Liver (tissue), 9 donors: ENCODE data around the gene VSIG2. TPM values are rescaled to one million over a fixed set of nuclear protein-coding genes. Genes with fewer than 3 reads are reported as not detected.

ENCODE experiments used
- DNase-seq: peaks from one replicate; pipeline ENCODE4 v3.0.0-alpha.2; 2017; ENCODE audit warnings: low spot score
- H3K27ac ChIP-seq, 2 donors: one replicate each; pipeline ENCODE4 v1.7.0; 2013; ENCODE audit warnings: inconsistent platforms in 2 of 2, low read length in 2 of 2, control low read depth in 1 of 2, low read depth in 1 of 2, mild to moderate bottlenecking in 1 of 2
- H3K27me3 ChIP-seq, 4 donors: one replicate each; pipeline versions ENCODE4 v1.6.1 to v1.7.0; 2013; ENCODE audit warnings: low read length in 3 of 4, inconsistent platforms in 1 of 4, mild to moderate bottlenecking in 1 of 4, moderate library complexity in 1 of 4; ENCODE audit not compliant: control insufficient read depth in 4 of 4, insufficient read depth in 4 of 4
- H3K36me3 ChIP-seq, 4 donors: one replicate each; pipeline versions ENCODE4 v1.6.1 to v1.7.0; 2013; ENCODE audit warnings: low read length in 3 of 4, mild to moderate bottlenecking in 3 of 4, low read depth in 1 of 4, moderate library complexity in 1 of 4; ENCODE audit not compliant: control insufficient read depth in 4 of 4, insufficient read depth in 3 of 4
- H3K4me1 ChIP-seq, 4 donors: one replicate each; pipeline versions ENCODE4 v1.6.1 to v1.7.0; 2013; ENCODE audit warnings: low read length in 3 of 4, mild to moderate bottlenecking in 3 of 4, moderate library complexity in 1 of 4; ENCODE audit not compliant: control insufficient read depth in 4 of 4, insufficient read depth in 4 of 4
- H3K4me3 ChIP-seq, 3 donors: one replicate each; pipeline versions ENCODE4 v1.6.1 to v1.7.0; 2013; ENCODE audit warnings: low read length in 3 of 3, control low read depth in 1 of 3, low read depth in 1 of 3, mild to moderate bottlenecking in 1 of 3
- H3K9ac ChIP-seq, 2 donors: one replicate each; pipeline ENCODE4 v1.7.0; 2013; ENCODE audit warnings: low read length in 2 of 2, mild to moderate bottlenecking in 2 of 2, moderate library complexity in 2 of 2, control low read depth in 1 of 2, low read depth in 1 of 2
- H3K9me3 ChIP-seq, 4 donors: one replicate each; pipeline versions ENCODE4 v1.6.1 to v1.7.0; 2013; ENCODE audit warnings: low read length in 3 of 4; ENCODE audit not compliant: control insufficient read depth in 4 of 4
- ATF3 ChIP-seq: IDR thresholded peaks from 2 replicates; pipeline ENCODE4 v1.6.1; 2016; ENCODE audit warnings: antibody characterized with exemption
- CTCF ChIP-seq: fragments of 150-350 bp; IDR thresholded peaks from 2 replicates; pipeline ENCODE4 v1.5.1; 2017; ENCODE audit warnings: improper control_type of control experiment, low read depth, low read length; ENCODE audit not compliant: missing input control
- EGR1 ChIP-seq, 2 donors: IDR thresholded peaks; 2 replicates each; pipeline ENCODE4 v1.6.1; 2016 to 2018; ENCODE audit warnings: antibody characterized with exemption in 2 of 2, low read depth in 2 of 2
- FOXA1 ChIP-seq: IDR thresholded peaks from 2 replicates; pipeline ENCODE4 v1.6.1; 2016; ENCODE audit warnings: antibody characterized with exemption
- GABPA ChIP-seq, 2 donors: IDR thresholded peaks in 1 of 2; conservative IDR thresholded peaks in 1 of 2; 2 replicates each; pipeline ENCODE4 v1.6.1; 2016; ENCODE audit warnings: antibody characterized with exemption in 2 of 2, mild to moderate bottlenecking in 1 of 2, moderate library complexity in 1 of 2
- HNF4A ChIP-seq, 2 donors: conservative IDR thresholded peaks; 2 replicates each; pipeline ENCODE4 v1.6.1; 2016; ENCODE audit warnings: antibody characterized with exemption in 2 of 2, mild to moderate bottlenecking in 2 of 2
- HNF4G ChIP-seq: IDR thresholded peaks from 2 replicates; pipeline ENCODE4 v1.6.1; 2016; ENCODE audit warnings: antibody characterized with exemption
- JUND ChIP-seq, 2 donors: IDR thresholded peaks; 2 replicates each; pipeline ENCODE4 v1.6.1; 2016; ENCODE audit warnings: antibody characterized with exemption in 2 of 2
- MAX ChIP-seq: IDR thresholded peaks from 2 replicates; pipeline ENCODE4 v1.6.1; 2016; ENCODE audit warnings: antibody characterized with exemption
- NR2F2 ChIP-seq: IDR thresholded peaks from 2 replicates; pipeline ENCODE4 v1.6.1; 2016; ENCODE audit warnings: antibody characterized with exemption
- RAD21 ChIP-seq, 2 donors: IDR thresholded peaks; 2 replicates each; pipeline ENCODE4 v1.6.1; 2016; ENCODE audit warnings: antibody characterized with exemption in 2 of 2, mild to moderate bottlenecking in 2 of 2
- REST ChIP-seq: IDR thresholded peaks from 2 replicates; pipeline ENCODE4 v1.6.1; 2016; ENCODE audit warnings: antibody characterized with exemption, mild to moderate bottlenecking
- RXRA ChIP-seq, 2 donors: IDR thresholded peaks; 2 replicates each; pipeline ENCODE4 v1.6.1; 2017 to 2018; ENCODE audit warnings: antibody characterized with exemption in 2 of 2, mild to moderate bottlenecking in 1 of 2
- SP1 ChIP-seq: IDR thresholded peaks from 2 replicates; pipeline ENCODE4 v1.6.1; 2018; ENCODE audit warnings: antibody characterized with exemption, mild to moderate bottlenecking
- TAF1 ChIP-seq: conservative IDR thresholded peaks from 2 replicates; pipeline ENCODE4 v1.6.1; 2016; ENCODE audit warnings: antibody characterized with exemption, mild to moderate bottlenecking
- YY1 ChIP-seq: IDR thresholded peaks from 2 replicates; pipeline ENCODE4 v1.6.1; 2016; ENCODE audit warnings: antibody characterized with exemption, mild to moderate bottlenecking
- ZBTB33 ChIP-seq: IDR thresholded peaks from 2 replicates; pipeline ENCODE4 v1.6.1; 2016; ENCODE audit warnings: antibody characterized with exemption
- WGBS: extraction: QIAGEN DNeasy Blood & Tissue Kit; methylation state at CpG from one replicate; pipeline ENCODE4 v1.1.7; 2013; 5-methylcytosine and 5-hydroxymethylcytosine counted together
- polyA plus RNA-seq, 2 donors: library from polyadenylated mRNA; stranded (reverse) in 1 of 2; unstranded in 1 of 2; fragments of 200-250 nt in 1 of 2; fragments of >200 nt in 1 of 2; fragmentation: Nextera tagmentation in 1 of 2; extraction: Ambion mirVana in 1 of 2; gene quantifications; one replicate each; pipeline versions ENCODE4 v1.2.1 to v1.2.3, GENCODE V29; 2013 to 2015
- total RNA-seq, 2 donors: library from RNA; depleted of rRNA; stranded (reverse); fragments of >200 nt; gene quantifications; one replicate each; pipeline ENCODE4 v1.2.3, GENCODE V29; 2014
- donor health status: healthy.
- donor health status: healthy.
- donor health status: healthy.
- donor health status: healthy.
- donor health status: healthy.

VSIG2 gene
- total and polyA plus RNA-seq, 4 donors: 0.51 to 1.3 (median 0.75) TPM; not detected in 1

- no peak overlapping the region for H3K9ac ChIP-seq
- WGBS: 86% methylated on average over 7 of the region's 7 CpGs
- H3K27ac ChIP-seq: no peak overlapping the region
- peaks cover 2 to 6% (median 6%) of the 10 kb centered on the region in 4 donors for H3K4me1 ChIP-seq
- H3K36me3 ChIP-seq: no peaks in the 10 kb centered on the region
- peaks cover 0 to 9% (median 2%) of the 10 kb centered on the region in 4 donors for H3K27me3 ChIP-seq
- H3K4me3 ChIP-seq: no peak overlapping the region
- TF ChIP-seq EGR1 (IDR thresholded peaks at IDR 0.05; ENCODE audit: low read depth in 2 of 2) (no peak), CTCF (no peak), RXRA (IDR thresholded peaks at IDR 0.05) (no peak), NR2F2 (no peak), MAX (no peak), TAF1 (no peak), FOXA1 (no peak), YY1 (no peak), GABPA (IDR thresholded peaks at IDR 0.05 in 1 of 2, conservative IDR thresholded peaks at IDR 0.05 in 1 of 2) (no peak), ATF3 (no peak), ZBTB33 (no peak), SP1 (no peak), JUND (IDR thresholded peaks at IDR 0.05) (no peak), HNF4G (no peak), REST (no peak)
- no peak for DNase-seq
- no peaks in the 10 kb centered on the region for H3K9me3 ChIP-seq
Measured at GRCh38 chr11:124753624-124754023, 1.6 kb upstream of the VSIG2 start.

- H3K9ac ChIP-seq: no peak overlapping the region
- no peak for DNase-seq
- H3K4me3 ChIP-seq: no peak overlapping the region
- no peaks in the 10 kb centered on the region for H3K9me3 ChIP-seq
- H3K4me1 ChIP-seq: peaks cover 0 to 3% (median 1%) of the 10 kb centered on the region in 4 donors
- H3K36me3 ChIP-seq: no peaks in the 10 kb centered on the region
- H3K27ac ChIP-seq: no peak overlapping the region
- H3K27me3 ChIP-seq: peaks cover 0 to 9% (median 3%) of the 10 kb centered on the region in 4 donors
- TF ChIP-seq HNF4G (no peak), SP1 (no peak), NR2F2 (no peak), ATF3 (no peak), GABPA (IDR thresholded peaks at IDR 0.05 in 1 of 2, conservative IDR thresholded peaks at IDR 0.05 in 1 of 2) (no peak), HNF4A (conservative IDR thresholded peaks at IDR 0.05) (no peak), TAF1 (no peak), CTCF (no peak), EGR1 (IDR thresholded peaks at IDR 0.05; ENCODE audit: low read depth in 2 of 2) (no peak), ZBTB33 (no peak), RAD21 (IDR thresholded peaks at IDR 0.05) (no peak), YY1 (no peak), MAX (no peak), JUND (IDR thresholded peaks at IDR 0.05) (no peak), FOXA1 (no peak)
Measured at GRCh38 chr11:124753205-124753604, 1.1 kb upstream of the VSIG2 start.
